ENCODE data around the gene NRG2.

DNA sequence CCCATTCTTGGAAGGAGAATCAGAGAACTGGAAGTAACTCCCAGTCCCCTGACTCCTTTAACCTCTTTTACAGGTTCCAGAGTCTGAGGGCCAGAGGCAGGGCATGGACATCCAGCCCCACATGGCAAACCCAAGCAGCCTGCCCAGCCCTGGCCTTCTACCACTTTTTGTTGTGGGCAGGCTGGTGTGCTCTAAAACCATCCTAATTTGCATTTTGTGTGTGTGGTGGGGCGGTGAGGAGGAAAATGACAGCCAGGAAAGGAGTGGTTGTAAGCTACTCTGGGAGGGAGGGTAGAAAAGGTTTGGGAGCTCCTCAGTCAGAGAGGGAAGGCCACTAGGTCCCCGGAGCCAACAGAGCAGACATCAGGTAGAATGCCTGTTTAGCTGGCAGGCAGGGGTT, 156.9 kb downstream of the NRG2 start:
- TF ChIP-seq POLR2A (IDR thresholded peaks at IDR 0.05), result no peak
- TF ChIP-seq, protein P1, sequence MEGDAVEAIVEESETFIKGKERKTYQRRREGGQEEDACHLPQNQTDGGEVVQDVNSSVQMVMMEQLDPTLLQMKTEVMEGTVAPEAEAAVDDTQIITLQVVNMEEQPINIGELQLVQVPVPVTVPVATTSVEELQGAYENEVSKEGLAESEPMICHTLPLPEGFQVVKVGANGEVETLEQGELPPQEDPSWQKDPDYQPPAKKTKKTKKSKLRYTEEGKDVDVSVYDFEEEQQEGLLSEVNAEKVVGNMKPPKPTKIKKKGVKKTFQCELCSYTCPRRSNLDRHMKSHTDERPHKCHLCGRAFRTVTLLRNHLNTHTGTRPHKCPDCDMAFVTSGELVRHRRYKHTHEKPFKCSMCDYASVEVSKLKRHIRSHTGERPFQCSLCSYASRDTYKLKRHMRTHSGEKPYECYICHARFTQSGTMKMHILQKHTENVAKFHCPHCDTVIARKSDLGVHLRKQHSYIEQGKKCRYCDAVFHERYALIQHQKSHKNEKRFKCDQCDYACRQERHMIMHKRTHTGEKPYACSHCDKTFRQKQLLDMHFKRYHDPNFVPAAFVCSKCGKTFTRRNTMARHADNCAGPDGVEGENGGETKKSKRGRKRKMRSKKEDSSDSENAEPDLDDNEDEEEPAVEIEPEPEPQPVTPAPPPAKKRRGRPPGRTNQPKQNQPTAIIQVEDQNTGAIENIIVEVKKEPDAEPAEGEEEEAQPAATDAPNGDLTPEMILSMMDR (IDR thresholded peaks at IDR 0.05), result no peak

All from thyroid gland (tissue), 4 donors.